Ecto neural progenitor cell (in vitro differentiated cells): ENCODE measurements around the gene COQ8B.
A peak's percentile ranks its signal among the peaks of the same experiment; 100 is the strongest.
"Not testable (repeated sequence)": the region's sequence is repeated elsewhere in the genome, so short reads cannot be mapped to it uniquely, and the experiment has no call there.

Experiments used
- DNase-seq: peaks from one replicate; pipeline ENCODE4 v3.0.0-alpha.2; 2018; ENCODE audit warnings: low spot score

The COQ8B gene

GRCh38 chr19:40668991-40669614 is 47.6 kb downstream of the COQ8B start:
- no peak for DNase-seq

- DNase-seq = no peak
Observed at GRCh38 chr19:40667602-40668001, 49.1 kb downstream of the COQ8B start.

GRCh38 chr19:40666803-40667438 is 49.8 kb downstream of the COQ8B start:
- no peak for DNase-seq

- no peak for DNase-seq
Observed at GRCh38 chr19:40663695-40664692, 52.7 kb downstream of the COQ8B start.

- peak; percentile 93 for DNase-seq
Observed at GRCh38 chr19:40662925-40663694, 53.6 kb downstream of the COQ8B start.

GRCh38 chr19:40661616-40662015 is 55.1 kb downstream of the COQ8B start:
- DNase-seq = no peak

- DNase-seq = no peak
Observed at GRCh38 chr19:40659566-40659965, 57.1 kb downstream of the COQ8B start.

GRCh38 chr19:40659116-40659515 is 57.6 kb downstream of the COQ8B start:
- DNase-seq = no peak

- no peak for DNase-seq
Observed at GRCh38 chr19:40658031-40658430, 58.7 kb downstream of the COQ8B start.

GRCh38 chr19:40655684-40656083 is 61.0 kb downstream of the COQ8B start:
- not testable (repeated sequence) for DNase-seq

- not testable (repeated sequence) for DNase-seq
Observed at GRCh38 chr19:40652303-40652702, 64.4 kb downstream of the COQ8B start.

GRCh38 chr19:40650749-40651305 is 65.9 kb downstream of the COQ8B start:
- no peak for DNase-seq

- not testable (repeated sequence) for DNase-seq
Observed at GRCh38 chr19:40649903-40650675, 66.6 kb downstream of the COQ8B start.

- DNase-seq = no peak
Observed at GRCh38 chr19:40646743-40647254, 69.9 kb downstream of the COQ8B start.

- no peak for DNase-seq
Observed at GRCh38 chr19:40642757-40643305, 73.9 kb downstream of the COQ8B start.

- no peak for DNase-seq
Observed at GRCh38 chr19:40642051-40642706, 74.5 kb downstream of the COQ8B start.
